Fibroblast of lung (primary cell): ENCODE data around the gene DUSP28.

Experiments
- EZH2 ChIP-seq: IDR thresholded peaks from 2 replicates; pipeline ENCODE4 v1.5.1; 2012; ENCODE audit warnings: low read length, control low read depth, mild to moderate bottlenecking; ENCODE audit errors: missing control alignments
- TF ChIP-seq, protein P1 (sequence below), 2 donors: IDR thresholded peaks in 1 of 2; conservative IDR thresholded peaks in 1 of 2; 1 replicate in 1 of 2; 2 replicates in 1 of 2; pipeline ENCODE4 v1.5.1; 2011 to 2012; ENCODE audit warnings: low read length in 2 of 2, control low read depth in 1 of 2, inconsistent platforms in 1 of 2, low read depth in 1 of 2, mild to moderate bottlenecking in 1 of 2

DNA sequence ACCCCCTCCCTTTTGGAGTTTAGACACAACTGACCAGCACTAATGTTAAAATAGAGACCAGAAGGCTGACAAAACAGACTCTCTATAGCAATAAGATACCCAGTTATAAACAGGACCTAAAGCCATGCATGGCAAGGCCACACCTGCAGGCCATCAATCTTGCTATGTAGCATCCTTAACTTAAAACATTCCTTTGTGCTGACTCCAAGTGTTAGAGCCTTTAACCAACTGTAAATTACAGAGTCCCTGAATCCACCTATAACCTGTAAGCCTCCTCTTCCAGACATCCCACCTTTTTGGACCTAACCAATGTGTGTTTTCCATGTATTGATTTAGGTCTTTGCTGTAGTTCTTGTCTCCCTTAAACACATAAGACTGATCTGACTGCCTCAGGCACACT lies 20.3 kb upstream of the DUSP28 start:
- TF ChIP-seq, protein P1, sequence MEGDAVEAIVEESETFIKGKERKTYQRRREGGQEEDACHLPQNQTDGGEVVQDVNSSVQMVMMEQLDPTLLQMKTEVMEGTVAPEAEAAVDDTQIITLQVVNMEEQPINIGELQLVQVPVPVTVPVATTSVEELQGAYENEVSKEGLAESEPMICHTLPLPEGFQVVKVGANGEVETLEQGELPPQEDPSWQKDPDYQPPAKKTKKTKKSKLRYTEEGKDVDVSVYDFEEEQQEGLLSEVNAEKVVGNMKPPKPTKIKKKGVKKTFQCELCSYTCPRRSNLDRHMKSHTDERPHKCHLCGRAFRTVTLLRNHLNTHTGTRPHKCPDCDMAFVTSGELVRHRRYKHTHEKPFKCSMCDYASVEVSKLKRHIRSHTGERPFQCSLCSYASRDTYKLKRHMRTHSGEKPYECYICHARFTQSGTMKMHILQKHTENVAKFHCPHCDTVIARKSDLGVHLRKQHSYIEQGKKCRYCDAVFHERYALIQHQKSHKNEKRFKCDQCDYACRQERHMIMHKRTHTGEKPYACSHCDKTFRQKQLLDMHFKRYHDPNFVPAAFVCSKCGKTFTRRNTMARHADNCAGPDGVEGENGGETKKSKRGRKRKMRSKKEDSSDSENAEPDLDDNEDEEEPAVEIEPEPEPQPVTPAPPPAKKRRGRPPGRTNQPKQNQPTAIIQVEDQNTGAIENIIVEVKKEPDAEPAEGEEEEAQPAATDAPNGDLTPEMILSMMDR (conservative IDR thresholded peaks at IDR 0.05 in 1 of 2, IDR thresholded peaks at IDR 0.05 in 1 of 2; ENCODE audit: low read depth in 1 of 2, low read length in 2 of 2), result no peak
- TF ChIP-seq EZH2, result no peak
